BLaER1 (cell line): ENCODE results near the gene CDC25C.
A peak's percentile ranks its signal among the peaks of the same experiment; 100 is the strongest.
"Not testable (repeated sequence)": the region's sequence is repeated elsewhere in the genome, so short reads cannot be mapped to it uniquely, and the experiment has no call there.

Source experiments
- H3K27ac ChIP-seq: shearing (Covaris generic); formaldehyde crosslinking; 2 replicates; pipeline ENCODE4 v1.8.1; 2022
- H3K27me3 ChIP-seq: shearing (Covaris generic); formaldehyde crosslinking; 2 replicates; pipeline ENCODE4 v1.8.1; 2022
- H3K36me3 ChIP-seq: shearing (Covaris generic); formaldehyde crosslinking; 2 replicates; pipeline ENCODE4 v1.8.1; 2022
- H3K4me1 ChIP-seq: shearing (Covaris generic); formaldehyde crosslinking; 2 replicates; pipeline ENCODE4 v1.8.1; 2022
- H3K4me2 ChIP-seq: shearing (Covaris generic); formaldehyde crosslinking; 2 replicates; pipeline ENCODE4 v1.8.1; 2022
- H3K4me3 ChIP-seq: shearing (Covaris generic); formaldehyde crosslinking; 2 replicates; pipeline ENCODE4 v1.8.1; 2022
- H3K9ac ChIP-seq: shearing (Covaris generic); formaldehyde crosslinking; 2 replicates; pipeline ENCODE4 v1.8.1; 2022
- H3K9me3 ChIP-seq: shearing (Covaris generic); formaldehyde crosslinking; 2 replicates; pipeline ENCODE4 v1.8.1; 2022
- H4K20me1 ChIP-seq: shearing (Covaris generic); formaldehyde crosslinking; 2 replicates; pipeline ENCODE4 v1.8.1; 2022
- Cebpa-rat ChIP-seq: shearing (Covaris generic); IDR thresholded peaks from 2 replicates; pipeline ENCODE4 v1.8.1; 2022

CDC25C gene

DNA sequence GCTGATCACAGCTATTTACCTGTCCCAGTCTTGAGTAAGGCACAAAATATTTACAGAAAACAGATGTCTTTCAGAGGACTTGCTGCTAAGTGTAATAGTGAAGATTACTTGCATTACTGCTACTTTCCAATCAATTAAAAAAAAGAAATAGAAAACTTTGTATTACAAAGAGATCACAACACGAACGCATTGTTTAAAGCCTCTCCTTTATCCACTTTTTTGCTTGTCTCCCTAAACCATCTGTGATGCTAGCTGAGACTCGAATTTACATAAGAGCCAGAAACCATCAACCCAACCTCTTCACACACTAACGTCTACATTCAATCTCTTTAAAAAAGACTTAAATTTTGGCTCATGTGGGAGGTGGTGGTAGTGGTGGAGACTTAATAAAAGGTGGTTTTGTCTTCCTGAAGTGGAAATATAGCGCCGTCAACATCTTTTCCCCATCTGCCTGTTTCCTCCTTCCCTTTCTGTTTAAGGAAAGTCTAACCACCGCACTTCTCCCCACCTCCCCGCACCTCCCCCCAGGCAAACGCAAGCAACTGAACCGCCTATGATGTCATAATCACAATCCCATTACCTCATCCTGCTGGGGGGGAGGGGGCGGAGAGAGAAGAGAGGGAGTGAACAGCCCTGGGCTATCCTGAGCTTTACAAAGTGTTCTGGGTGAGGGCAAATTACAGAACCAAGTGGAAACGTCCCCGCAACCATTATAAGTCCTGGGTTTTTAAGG, 5.5 kb upstream of the CDC25C start:
- peak overlapping the region; percentile 99 for H3K27ac ChIP-seq
- H4K20me1 ChIP-seq: peaks cover 36% of the 10 kb centered on the region
- peaks cover 17% of the 10 kb centered on the region for H3K36me3 ChIP-seq
- TF ChIP-seq Cebpa-rat: no peak
- peak overlapping the region; percentile 81 for H3K4me3 ChIP-seq
- peak overlapping the region; percentile 99 for H3K9ac ChIP-seq
- no peaks in the 10 kb centered on the region for H3K9me3 ChIP-seq
- H3K4me1 ChIP-seq: peaks cover 43% of the 10 kb centered on the region
- H3K4me2 ChIP-seq: peak overlapping the region; percentile 90
- no peaks in the 10 kb centered on the region for H3K27me3 ChIP-seq

DNA sequence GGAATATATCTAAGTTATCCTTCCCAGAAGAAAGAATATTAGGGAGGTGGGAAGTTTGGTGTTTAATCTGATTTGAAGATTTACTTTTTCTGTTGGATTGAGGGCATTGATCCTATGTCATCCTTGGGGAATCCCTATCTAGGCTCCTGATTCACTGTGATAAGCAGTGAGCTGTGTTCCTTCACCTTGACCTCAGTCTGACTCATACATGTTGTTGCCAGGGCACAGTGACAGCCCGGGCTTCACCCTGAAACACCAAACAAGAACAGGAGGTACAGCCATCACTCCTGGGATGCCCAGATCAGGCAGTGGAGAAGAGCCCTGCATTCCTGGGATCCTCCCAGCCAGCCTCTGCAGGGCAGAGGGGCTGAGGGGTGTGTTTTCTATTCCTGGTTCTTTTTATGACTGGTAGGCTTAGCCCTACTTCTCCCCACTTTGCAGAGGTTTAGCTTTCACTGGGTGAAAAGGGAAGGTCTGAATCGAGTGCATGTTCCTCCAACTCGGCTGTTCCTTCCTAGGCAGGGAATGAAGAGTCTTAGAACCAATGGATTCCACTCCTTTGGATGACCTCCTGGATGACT, 3.4 kb upstream of the CDC25C start:
- Histone ChIP-seq H3K4me3 (no peak overlapping the region), H3K9ac (no peak overlapping the region)
- TF ChIP-seq Cebpa-rat: no peak

DNA sequence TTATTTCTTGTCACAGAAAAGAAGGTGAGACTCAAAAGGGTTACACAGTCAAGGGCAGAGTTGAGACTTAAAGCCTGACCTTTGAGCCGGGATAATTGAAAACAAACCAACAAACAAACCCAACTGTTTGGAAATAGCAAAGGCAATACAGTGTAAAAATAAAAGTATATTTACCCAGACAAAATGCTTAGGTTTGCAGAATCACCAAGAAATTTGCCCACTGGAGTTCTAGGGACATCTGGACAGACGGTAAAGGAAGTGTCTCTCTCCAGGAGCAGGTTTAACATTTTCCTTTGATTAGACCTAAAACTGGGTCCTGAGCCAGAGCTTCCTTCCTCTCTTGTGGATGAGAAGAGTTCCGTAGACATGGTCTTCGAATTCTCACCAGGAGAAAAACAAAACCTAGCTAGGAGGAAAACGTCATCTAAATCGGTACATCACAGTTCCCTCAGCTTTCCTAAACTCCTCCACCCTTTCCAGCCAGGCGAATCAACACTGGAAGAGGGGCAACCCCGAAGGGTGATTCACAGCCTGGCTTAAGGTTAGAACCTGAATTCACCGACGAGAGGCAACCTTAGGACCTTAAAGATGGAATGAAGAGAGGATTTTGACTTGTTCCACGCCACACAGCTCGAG, 673 bp downstream of the CDC25C start:
- Histone ChIP-seq H3K27me3 (no peaks in the 10 kb centered on the region), H3K4me2 (peak overlapping the region; percentile 91), H4K20me1 (no peaks in the 10 kb centered on the region), H3K4me1 (peaks cover 27% of the 10 kb centered on the region), H3K27ac (peak overlapping the region; percentile 56), H3K36me3 (peaks cover 24% of the 10 kb centered on the region), H3K4me3 (peak overlapping the region; percentile 73), H3K9ac (peak overlapping the region; percentile 76), H3K9me3 (no peaks in the 10 kb centered on the region)
- no peak for TF ChIP-seq Cebpa-rat

More for the DNA sequence above, 3.4 kb upstream of the CDC25C start:
- peaks cover 15% of the 10 kb centered on the region for H4K20me1 ChIP-seq
- no peak overlapping the region for H3K27ac ChIP-seq
- peaks cover 39% of the 10 kb centered on the region for H3K4me1 ChIP-seq
- H3K27me3 ChIP-seq: no peaks in the 10 kb centered on the region
- no peaks in the 10 kb centered on the region for H3K9me3 ChIP-seq
- H3K4me2 ChIP-seq: no peak overlapping the region
- no peaks in the 10 kb centered on the region for H3K36me3 ChIP-seq

DNA sequence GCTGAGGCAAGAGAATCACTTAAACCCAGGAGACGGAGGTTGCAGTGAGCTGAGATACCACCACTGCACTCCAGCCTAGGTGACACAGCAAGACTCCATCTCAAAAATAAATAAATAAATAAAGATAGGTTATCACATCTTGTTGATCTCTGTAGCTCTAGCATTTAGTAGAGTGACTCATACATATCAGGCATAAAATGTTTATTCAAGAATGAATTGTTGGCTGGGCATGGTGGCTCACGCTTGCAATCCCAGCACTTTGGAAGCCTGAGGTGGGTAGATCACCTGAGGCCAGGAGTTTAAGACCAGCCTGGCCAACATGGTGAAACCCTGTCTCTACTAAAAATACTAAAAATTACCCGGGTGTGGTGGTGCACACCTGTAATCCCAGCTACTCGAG, 13.4 kb downstream of the CDC25C start:
- not testable (repeated sequence) for H3K4me3 ChIP-seq, H3K4me1 ChIP-seq, H3K9ac ChIP-seq, H3K27me3 ChIP-seq, H4K20me1 ChIP-seq, H3K27ac ChIP-seq, H3K4me2 ChIP-seq, H3K9me3 ChIP-seq
- H3K36me3 ChIP-seq: peaks cover 72% of the 10 kb centered on the region

DNA sequence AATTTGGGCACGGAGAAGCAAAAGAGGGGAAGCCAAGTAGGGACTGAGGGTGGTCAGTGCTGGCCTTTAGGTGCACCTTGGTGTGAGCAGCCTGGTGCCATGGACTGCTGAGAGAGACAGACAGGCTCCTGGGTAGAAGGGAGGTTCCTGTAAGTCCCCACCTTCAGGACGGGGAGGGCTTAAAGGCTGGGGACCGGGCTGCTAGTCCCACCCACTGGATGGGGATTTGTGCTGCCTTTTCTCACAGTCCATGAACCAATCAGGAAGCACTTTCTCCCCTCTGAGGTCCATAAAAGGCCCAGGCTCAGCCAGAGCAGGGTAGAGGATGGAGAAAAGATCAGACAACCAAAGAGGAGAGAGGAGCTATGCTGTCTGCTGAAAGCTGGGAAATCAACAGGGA, 15.2 kb downstream of the CDC25C start:
- no peak for TF ChIP-seq Cebpa-rat
- Histone ChIP-seq H3K27me3 (no peaks in the 10 kb centered on the region), H3K4me2 (no peak overlapping the region), H3K9me3 (no peaks in the 10 kb centered on the region), H3K36me3 (peaks cover 77% of the 10 kb centered on the region), H3K27ac (no peak overlapping the region), H3K4me1 (no peaks in the 10 kb centered on the region), H3K4me3 (no peak overlapping the region), H3K9ac (no peak overlapping the region), H4K20me1 (no peaks in the 10 kb centered on the region)

DNA sequence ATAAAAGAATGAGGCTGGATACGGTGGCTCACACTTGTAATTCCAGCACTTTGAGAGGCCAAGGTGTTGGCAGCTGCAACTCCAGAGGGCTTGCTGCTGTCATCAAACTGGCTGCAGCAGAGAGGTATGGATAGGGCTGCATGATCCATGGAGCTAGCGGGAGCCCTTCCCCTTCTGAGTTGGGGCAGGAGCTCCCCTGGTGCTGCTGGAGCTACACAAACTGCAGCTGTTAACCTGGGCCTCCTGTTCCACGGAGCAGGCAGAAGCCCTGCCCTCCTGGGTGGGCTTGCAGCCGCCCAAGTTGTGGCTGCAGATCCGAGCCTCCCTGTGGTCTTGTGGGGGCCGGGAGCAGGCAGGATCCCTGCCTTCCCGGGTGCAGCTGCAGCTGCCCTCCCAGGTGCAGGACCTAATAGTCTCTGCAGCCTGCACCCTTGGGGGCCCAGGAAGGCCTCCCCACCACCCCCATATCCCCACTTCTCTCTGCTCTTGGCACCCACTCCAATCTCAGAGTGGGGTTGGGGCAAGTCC, 15.8 kb downstream of the CDC25C start:
- Histone ChIP-seq H3K4me2 (no peak overlapping the region), H3K4me3 (no peak overlapping the region), H3K9ac (no peak overlapping the region), H3K27me3 (no peaks in the 10 kb centered on the region), H3K4me1 (no peaks in the 10 kb centered on the region), H4K20me1 (no peaks in the 10 kb centered on the region), H3K9me3 (no peaks in the 10 kb centered on the region), H3K36me3 (peaks cover 80% of the 10 kb centered on the region), H3K27ac (no peak overlapping the region)
- no peak for TF ChIP-seq Cebpa-rat

DNA sequence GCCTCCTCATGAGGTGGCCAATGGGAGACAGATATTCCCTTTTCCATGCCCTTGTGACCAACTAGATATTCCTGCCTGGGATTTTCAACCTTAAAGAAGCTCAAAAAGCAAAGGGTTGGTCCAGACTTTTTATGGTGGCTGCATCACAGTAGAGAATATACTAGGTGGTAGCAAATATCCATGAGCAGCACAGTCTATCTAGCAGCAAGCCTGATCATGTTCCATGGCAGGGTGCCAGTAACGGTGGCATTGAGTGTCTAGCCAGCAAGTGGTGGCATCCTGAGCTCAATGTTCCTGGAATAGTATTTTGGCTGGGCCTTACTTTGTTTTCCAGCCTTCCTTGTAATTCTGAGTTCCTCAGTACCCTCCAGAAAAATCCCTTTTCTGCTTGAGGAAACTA, 25.8 kb downstream of the CDC25C start:
- Histone ChIP-seq H3K9me3 (no peaks in the 10 kb centered on the region), H3K4me2 (no peak overlapping the region), H3K36me3 (peaks cover 51% of the 10 kb centered on the region), H3K27me3 (no peaks in the 10 kb centered on the region), H3K4me3 (no peak overlapping the region), H4K20me1 (no peaks in the 10 kb centered on the region), H3K27ac (no peak overlapping the region), H3K9ac (no peak overlapping the region), H3K4me1 (no peaks in the 10 kb centered on the region)
- no peak for TF ChIP-seq Cebpa-rat

DNA sequence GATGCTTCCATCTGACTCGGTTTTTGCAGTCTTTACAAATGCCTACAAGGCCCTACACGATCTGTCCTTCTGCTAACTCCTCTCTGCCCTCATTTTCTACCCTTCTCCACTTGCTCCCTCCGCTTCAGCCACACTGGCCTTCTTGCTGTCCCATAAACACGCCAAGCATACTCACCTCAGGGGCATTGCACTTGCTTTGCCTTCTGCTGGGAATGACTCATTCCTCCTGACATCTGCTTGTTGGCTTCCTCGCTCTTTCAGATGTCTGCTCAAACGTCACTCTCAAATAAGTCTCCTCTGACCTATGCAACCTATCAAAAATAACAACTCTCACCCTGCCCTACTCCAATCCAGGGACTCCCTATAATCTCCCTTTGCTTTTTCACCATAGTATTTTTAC, 28.2 kb downstream of the CDC25C start:
- no peak for TF ChIP-seq Cebpa-rat
- Histone ChIP-seq H3K9me3 (no peaks in the 10 kb centered on the region), H3K27me3 (no peaks in the 10 kb centered on the region), H3K4me3 (no peak overlapping the region), H3K4me1 (no peaks in the 10 kb centered on the region), H3K4me2 (no peak overlapping the region), H3K9ac (no peak overlapping the region), H3K36me3 (peaks cover 37% of the 10 kb centered on the region), H4K20me1 (no peaks in the 10 kb centered on the region), H3K27ac (no peak overlapping the region)

DNA sequence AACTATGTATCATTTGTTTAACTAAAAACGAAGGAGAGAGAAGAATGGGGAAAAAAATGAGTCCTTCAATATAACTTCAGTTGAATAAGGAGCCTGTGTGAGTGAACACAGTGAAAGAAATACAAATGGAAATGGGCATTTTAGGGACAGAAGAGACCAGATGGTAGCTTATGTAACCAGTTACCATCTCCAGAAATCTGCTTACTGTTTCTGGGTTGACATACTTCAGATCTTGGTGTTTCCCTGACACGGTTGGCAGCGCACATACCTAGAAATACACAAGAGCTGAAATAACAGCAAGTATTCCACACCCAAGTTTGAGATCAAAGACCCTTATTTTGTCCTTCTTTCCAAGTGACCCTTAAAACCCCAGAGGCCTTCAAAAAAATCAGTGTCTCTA, 42.3 kb downstream of the CDC25C start:
- H3K27me3 ChIP-seq: no peaks in the 10 kb centered on the region
- no peak overlapping the region for H3K9ac ChIP-seq
- peaks cover 71% of the 10 kb centered on the region for H3K36me3 ChIP-seq
- no peaks in the 10 kb centered on the region for H3K9me3 ChIP-seq
- H3K4me3 ChIP-seq: no peak overlapping the region
- H4K20me1 ChIP-seq: no peaks in the 10 kb centered on the region
- H3K27ac ChIP-seq: no peak overlapping the region
- TF ChIP-seq Cebpa-rat: no peak
- no peaks in the 10 kb centered on the region for H3K4me1 ChIP-seq
- H3K4me2 ChIP-seq: no peak overlapping the region

DNA sequence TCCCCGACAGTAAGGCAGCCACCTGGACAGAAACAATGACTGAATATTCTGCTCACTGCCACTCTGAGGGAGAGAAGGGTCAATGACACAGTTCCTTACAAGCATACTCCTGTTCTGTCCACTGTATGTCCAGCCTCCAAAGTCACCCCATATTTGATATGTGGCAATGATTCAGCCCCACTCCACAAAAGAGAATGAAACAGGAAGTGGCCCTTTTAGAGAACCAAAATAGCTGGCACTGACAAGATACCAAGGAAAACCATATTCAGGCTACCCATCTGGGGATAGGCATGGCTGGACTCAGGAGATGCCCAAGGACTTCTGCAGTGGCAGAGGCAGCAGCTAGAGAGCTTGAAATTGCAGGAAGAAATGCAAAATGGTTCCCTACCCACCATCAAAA, 44.4 kb downstream of the CDC25C start:
- no peaks in the 10 kb centered on the region for H3K9me3 ChIP-seq
- H3K4me3 ChIP-seq: no peak overlapping the region
- no peak for TF ChIP-seq Cebpa-rat
- no peak overlapping the region for H3K4me2 ChIP-seq
- no peaks in the 10 kb centered on the region for H3K4me1 ChIP-seq
- H3K9ac ChIP-seq: no peak overlapping the region
- H3K36me3 ChIP-seq: peaks cover 76% of the 10 kb centered on the region
- H4K20me1 ChIP-seq: no peaks in the 10 kb centered on the region
- no peak overlapping the region for H3K27ac ChIP-seq
- no peaks in the 10 kb centered on the region for H3K27me3 ChIP-seq
